ENCODE measurements around the gene UBIAD1. TPM values are rescaled to one million over a fixed set of nuclear protein-coding genes. Genes with fewer than 3 reads are reported as not detected.
A peak's percentile ranks its signal among the peaks of the same experiment; 100 is the strongest.

UBIAD1 gene
- total and polyA plus RNA-seq, 2 experiments from 2014 or later = 13.7 to 31.6 TPM

DNA sequence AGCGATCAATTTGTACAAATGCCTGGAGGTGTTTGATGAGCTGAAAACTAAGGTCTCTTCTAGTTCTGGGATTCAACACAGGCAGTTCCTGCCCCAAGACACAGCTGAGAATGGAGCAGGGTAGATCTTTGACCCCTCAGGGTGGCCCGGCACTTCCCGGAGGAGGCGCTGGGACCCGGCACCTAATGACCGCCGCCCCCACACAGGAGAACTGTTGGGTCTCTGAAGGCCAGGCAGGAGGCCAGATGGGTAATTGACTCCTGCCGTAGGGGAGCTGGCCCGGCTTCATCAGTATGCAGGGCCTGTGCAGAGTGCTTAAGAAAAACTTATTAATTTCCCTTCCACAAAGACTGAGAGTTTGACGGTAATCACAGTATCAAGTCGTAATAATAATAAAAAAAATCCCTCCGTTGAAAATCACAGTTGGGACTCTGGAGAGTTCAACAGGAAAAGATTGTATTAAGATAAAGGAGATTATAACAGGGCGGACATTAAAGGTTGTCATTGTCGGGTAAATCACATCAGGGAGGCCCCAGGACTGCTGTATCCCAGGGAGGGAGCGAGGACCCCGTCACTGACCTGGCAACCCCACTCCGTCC is 51.7 kb downstream of the UBIAD1 start:
- no peak for DNase-seq (ENCODE audit: low spot score)
- no peak overlapping the region for H3K4me2 ChIP-seq
- TF ChIP-seq EZH2phosphoT487 (IDR thresholded peaks at IDR 0.05; ENCODE audit: unreplicated experiment) (no peak), NANOG (IDR thresholded peaks at IDR 0.05; ENCODE audit: borderline replicate concordance) (no peak), POLR2AphosphoS5 (IDR thresholded peaks at IDR 0.05; ENCODE audit: low read depth) (no peak), ZNF114 (CRISPR knock-in tag; IDR thresholded peaks at IDR 0.05) (no peak), EZH2 (IDR thresholded peaks at IDR 0.05; ENCODE audit: low read depth, unreplicated experiment) (no peak), CREB1 (CRISPR knock-in tag; IDR thresholded peaks at IDR 0.05; ENCODE audit: low read depth) (no peak), STAT1 (IDR thresholded peaks at IDR 0.05; ENCODE audit: unreplicated experiment) (no peak)
- TF ChIP-seq, protein P1, sequence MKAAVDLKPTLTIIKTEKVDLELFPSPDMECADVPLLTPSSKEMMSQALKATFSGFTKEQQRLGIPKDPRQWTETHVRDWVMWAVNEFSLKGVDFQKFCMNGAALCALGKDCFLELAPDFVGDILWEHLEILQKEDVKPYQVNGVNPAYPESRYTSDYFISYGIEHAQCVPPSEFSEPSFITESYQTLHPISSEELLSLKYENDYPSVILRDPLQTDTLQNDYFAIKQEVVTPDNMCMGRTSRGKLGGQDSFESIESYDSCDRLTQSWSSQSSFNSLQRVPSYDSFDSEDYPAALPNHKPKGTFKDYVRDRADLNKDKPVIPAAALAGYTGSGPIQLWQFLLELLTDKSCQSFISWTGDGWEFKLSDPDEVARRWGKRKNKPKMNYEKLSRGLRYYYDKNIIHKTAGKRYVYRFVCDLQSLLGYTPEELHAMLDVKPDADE (IDR thresholded peaks at IDR 0.05) = no peak
- TF ChIP-seq, protein P2, sequence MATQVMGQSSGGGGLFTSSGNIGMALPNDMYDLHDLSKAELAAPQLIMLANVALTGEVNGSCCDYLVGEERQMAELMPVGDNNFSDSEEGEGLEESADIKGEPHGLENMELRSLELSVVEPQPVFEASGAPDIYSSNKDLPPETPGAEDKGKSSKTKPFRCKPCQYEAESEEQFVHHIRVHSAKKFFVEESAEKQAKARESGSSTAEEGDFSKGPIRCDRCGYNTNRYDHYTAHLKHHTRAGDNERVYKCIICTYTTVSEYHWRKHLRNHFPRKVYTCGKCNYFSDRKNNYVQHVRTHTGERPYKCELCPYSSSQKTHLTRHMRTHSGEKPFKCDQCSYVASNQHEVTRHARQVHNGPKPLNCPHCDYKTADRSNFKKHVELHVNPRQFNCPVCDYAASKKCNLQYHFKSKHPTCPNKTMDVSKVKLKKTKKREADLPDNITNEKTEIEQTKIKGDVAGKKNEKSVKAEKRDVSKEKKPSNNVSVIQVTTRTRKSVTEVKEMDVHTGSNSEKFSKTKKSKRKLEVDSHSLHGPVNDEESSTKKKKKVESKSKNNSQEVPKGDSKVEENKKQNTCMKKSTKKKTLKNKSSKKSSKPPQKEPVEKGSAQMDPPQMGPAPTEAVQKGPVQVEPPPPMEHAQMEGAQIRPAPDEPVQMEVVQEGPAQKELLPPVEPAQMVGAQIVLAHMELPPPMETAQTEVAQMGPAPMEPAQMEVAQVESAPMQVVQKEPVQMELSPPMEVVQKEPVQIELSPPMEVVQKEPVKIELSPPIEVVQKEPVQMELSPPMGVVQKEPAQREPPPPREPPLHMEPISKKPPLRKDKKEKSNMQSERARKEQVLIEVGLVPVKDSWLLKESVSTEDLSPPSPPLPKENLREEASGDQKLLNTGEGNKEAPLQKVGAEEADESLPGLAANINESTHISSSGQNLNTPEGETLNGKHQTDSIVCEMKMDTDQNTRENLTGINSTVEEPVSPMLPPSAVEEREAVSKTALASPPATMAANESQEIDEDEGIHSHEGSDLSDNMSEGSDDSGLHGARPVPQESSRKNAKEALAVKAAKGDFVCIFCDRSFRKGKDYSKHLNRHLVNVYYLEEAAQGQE (IDR thresholded peaks at IDR 0.05; ENCODE audit: unreplicated experiment) = no peak
- TF ChIP-seq, protein P3, sequence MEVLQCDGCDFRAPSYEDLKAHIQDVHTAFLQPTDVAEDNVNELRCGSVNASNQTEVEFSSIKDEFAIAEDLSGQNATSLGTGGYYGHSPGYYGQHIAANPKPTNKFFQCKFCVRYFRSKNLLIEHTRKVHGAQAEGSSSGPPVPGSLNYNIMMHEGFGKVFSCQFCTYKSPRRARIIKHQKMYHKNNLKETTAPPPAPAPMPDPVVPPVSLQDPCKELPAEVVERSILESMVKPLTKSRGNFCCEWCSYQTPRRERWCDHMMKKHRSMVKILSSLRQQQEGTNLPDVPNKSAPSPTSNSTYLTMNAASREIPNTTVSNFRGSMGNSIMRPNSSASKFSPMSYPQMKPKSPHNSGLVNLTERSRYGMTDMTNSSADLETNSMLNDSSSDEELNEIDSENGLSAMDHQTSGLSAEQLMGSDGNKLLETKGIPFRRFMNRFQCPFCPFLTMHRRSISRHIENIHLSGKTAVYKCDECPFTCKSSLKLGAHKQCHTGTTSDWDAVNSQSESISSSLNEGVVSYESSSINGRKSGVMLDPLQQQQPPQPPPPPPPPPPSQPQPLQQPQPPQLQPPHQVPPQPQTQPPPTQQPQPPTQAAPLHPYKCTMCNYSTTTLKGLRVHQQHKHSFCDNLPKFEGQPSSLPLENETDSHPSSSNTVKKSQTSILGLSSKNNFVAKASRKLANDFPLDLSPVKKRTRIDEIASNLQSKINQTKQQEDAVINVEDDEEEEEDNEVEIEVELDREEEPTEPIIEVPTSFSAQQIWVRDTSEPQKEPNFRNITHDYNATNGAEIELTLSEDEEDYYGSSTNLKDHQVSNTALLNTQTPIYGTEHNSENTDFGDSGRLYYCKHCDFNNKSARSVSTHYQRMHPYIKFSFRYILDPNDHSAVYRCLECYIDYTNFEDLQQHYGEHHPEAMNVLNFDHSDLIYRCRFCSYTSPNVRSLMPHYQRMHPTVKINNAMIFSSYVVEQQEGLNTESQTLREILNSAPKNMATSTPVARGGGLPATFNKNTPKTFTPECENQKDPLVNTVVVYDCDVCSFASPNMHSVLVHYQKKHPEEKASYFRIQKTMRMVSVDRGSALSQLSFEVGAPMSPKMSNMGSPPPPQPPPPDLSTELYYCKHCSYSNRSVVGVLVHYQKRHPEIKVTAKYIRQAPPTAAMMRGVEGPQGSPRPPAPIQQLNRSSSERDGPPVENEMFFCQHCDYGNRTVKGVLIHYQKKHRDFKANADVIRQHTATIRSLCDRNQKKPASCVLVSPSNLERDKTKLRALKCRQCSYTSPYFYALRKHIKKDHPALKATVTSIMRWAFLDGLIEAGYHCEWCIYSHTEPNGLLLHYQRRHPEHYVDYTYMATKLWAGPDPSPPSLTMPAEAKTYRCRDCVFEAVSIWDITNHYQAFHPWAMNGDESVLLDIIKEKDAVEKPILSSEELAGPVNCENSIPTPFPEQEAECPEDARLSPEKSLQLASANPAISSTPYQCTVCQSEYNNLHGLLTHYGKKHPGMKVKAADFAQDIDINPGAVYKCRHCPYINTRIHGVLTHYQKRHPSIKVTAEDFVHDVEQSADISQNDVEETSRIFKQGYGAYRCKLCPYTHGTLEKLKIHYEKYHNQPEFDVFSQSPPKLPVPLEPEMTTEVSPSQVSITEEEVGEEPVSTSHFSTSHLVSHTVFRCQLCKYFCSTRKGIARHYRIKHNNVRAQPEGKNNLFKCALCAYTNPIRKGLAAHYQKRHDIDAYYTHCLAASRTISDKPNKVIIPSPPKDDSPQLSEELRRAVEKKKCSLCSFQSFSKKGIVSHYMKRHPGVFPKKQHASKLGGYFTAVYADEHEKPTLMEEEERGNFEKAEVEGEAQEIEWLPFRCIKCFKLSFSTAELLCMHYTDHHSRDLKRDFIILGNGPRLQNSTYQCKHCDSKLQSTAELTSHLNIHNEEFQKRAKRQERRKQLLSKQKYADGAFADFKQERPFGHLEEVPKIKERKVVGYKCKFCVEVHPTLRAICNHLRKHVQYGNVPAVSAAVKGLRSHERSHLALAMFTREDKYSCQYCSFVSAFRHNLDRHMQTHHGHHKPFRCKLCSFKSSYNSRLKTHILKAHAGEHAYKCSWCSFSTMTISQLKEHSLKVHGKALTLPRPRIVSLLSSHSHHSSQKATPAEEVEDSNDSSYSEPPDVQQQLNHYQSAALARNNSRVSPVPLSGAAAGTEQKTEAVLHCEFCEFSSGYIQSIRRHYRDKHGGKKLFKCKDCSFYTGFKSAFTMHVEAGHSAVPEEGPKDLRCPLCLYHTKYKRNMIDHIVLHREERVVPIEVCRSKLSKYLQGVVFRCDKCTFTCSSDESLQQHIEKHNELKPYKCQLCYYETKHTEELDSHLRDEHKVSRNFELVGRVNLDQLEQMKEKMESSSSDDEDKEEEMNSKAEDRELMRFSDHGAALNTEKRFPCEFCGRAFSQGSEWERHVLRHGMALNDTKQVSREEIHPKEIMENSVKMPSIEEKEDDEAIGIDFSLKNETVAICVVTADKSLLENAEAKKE (CRISPR knock-in tag; IDR thresholded peaks at IDR 0.05) = no peak
- TF ChIP-seq, protein P4, sequence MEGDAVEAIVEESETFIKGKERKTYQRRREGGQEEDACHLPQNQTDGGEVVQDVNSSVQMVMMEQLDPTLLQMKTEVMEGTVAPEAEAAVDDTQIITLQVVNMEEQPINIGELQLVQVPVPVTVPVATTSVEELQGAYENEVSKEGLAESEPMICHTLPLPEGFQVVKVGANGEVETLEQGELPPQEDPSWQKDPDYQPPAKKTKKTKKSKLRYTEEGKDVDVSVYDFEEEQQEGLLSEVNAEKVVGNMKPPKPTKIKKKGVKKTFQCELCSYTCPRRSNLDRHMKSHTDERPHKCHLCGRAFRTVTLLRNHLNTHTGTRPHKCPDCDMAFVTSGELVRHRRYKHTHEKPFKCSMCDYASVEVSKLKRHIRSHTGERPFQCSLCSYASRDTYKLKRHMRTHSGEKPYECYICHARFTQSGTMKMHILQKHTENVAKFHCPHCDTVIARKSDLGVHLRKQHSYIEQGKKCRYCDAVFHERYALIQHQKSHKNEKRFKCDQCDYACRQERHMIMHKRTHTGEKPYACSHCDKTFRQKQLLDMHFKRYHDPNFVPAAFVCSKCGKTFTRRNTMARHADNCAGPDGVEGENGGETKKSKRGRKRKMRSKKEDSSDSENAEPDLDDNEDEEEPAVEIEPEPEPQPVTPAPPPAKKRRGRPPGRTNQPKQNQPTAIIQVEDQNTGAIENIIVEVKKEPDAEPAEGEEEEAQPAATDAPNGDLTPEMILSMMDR (conservative IDR thresholded peaks at IDR 0.05; ENCODE audit: low read depth in 2 of 2) = no peak
- Mint-ChIP-seq H3K36me3 (ENCODE audit: low read depth) (no peaks in the 10 kb centered on the region), H3K4me1 (peaks cover 30% of the 10 kb centered on the region), H3K4me3 (no peak overlapping the region; the same call in 2 of the 3 replicates), H3K27ac (peak overlapping the region; percentile 72), H3K9me3 (no peaks in the 10 kb centered on the region), H3K27me3 (ENCODE audit: insufficient read depth, low read depth, poor library complexity) (peaks cover 16% of the 10 kb centered on the region)
- H3K9me2 ChIP-seq (ENCODE audit: insufficient read depth) = no peaks in the 10 kb centered on the region
- peak; percentile 8; the same call in 2 of the 3 replicates for ATAC-seq
- H2AFZ ChIP-seq = 0 out of 2 replicates have a peak overlapping the region, but pooled peaks have one; percentile 43
- no peak overlapping the region for H3K4me3 ChIP-seq
- H3F3A ChIP-seq (replicated peaks; ENCODE audit: low read depth) = no peaks in the 10 kb centered on the region
- H3K27ac ChIP-seq (ENCODE audit: low read depth) = no peak overlapping the region
- H3K27me3 ChIP-seq (ENCODE audit: insufficient read depth) = no peaks in the 10 kb centered on the region
- no peaks in the 10 kb centered on the region; the same call in 1 of the 2 replicates for H3K36me3 ChIP-seq (ENCODE audit: insufficient read depth)
- H3K79me2 ChIP-seq (replicated peaks; ENCODE audit: insufficient read depth) = no peaks in the 10 kb centered on the region
- H4K20me1 ChIP-seq (replicated peaks; ENCODE audit: insufficient read depth) = no peaks in the 10 kb centered on the region
- H3K4me1 ChIP-seq (ENCODE audit: insufficient read depth) = peaks cover 7% of the 10 kb centered on the region; the same call in 1 of the 2 replicates
